GM12873 (cell line): ENCODE results near the gene GPC5.

ENCODE experiments used
- CTCF ChIP-seq: IDR thresholded peaks from 2 replicates; pipeline ENCODE4 v1.5.1; 2012; ENCODE audit warnings: low read depth, mild to moderate bottlenecking, moderate library complexity, low read length, control low read depth; ENCODE audit not compliant: insufficient read depth; ENCODE audit errors: missing control alignments

Gene GPC5

DNA sequence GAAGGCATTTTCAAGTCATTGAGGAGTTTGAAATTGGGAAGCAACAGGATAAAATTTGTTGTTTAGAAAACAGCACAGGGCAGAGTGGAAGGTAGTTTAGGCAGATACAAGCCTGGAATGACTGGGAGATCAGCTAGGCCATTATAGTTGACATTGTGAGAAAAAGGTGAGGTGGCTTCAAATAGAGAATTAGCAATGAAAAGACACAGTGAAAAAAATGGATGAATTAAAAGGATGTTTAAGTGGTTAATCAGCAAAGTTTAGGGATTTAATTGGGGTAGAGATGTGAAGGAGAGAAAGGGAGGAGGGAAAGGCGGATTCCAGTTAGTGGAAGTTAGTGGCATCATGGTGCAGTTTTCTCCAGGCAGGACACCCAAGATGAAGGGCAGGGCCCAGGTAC lies 1257.7 kb downstream of the GPC5 start:
- TF ChIP-seq CTCF, result no peak

GRCh38 chr13:92656648-92657047 lies 1258.2 kb downstream of the GPC5 start:
- TF ChIP-seq CTCF, result no peak

- no peak for TF ChIP-seq CTCF
These were observed 1259.1 kb downstream of the GPC5 start for GRCh38 chr13:92657565-92657964.

GRCh38 chr13:92658293-92658692 lies 1259.9 kb downstream of the GPC5 start:
- TF ChIP-seq CTCF, result no peak

DNA sequence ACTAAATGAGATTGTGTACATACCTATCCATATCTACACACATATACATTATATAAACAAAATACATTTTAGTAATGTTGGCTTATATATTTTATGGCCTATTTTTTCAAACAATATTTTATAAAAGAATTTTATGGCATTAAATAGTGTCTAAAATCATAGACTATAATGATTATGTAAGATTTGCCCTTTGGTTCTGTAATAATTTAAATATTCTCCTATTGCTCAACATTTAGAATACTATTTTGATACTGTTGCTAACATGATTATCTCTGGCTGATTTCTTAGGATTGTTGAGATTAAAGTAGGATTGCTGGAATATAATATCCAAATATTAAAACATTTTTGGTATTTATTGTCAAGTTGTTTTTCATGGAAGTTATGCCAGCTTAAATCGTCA lies 1263.0 kb downstream of the GPC5 start:
- no peak for TF ChIP-seq CTCF

DNA sequence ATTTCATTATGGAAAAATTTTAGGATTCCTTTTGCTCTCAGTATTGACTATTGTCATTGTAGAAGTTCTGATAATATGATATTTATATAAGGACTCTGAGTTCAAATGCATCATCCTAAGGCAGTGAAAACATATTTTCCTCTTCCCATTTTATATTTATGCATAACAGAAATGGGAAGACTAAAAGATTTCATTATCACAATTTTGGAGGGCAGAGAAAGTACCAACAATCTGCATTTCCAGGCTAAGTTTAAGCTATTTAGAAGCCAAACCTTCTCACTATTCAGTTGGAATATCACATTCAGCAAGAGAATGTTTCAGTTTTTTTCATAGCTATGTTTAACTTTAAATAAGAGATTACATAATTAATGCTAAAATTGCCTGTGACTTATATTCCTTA lies 1269.7 kb downstream of the GPC5 start:
- TF ChIP-seq CTCF, result no peak

DNA sequence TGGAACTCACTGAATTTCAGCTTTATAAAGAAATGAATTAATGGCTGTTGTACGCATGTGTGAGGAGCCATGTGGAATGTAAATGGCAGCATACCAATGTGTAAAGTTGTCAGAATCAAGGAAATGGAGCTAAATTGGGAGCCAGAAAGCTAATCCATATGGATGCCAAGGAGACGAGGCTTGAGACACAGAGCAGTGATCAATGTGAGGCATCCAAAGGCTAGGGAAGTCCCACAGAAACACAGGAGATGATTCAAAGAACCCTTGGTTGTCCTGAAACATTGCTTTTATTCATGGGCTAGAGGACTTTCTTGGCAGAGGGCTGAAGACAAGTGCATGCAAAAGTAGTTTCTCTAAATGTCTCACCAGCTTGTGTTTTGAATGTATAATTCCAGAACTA lies 1271.7 kb downstream of the GPC5 start:
- TF ChIP-seq CTCF, result no peak
